Measurements from ENCODE around the gene PEG3. TPM values are rescaled to one million over a fixed set of nuclear protein-coding genes. Genes with fewer than 3 reads are reported as not detected.

The PEG3 gene
- total and polyA plus RNA-seq, 2 donors (not counting 1 experiment from before 2014, with no cell fraction given): 0.01 TPM; not detected in 1

DNA sequence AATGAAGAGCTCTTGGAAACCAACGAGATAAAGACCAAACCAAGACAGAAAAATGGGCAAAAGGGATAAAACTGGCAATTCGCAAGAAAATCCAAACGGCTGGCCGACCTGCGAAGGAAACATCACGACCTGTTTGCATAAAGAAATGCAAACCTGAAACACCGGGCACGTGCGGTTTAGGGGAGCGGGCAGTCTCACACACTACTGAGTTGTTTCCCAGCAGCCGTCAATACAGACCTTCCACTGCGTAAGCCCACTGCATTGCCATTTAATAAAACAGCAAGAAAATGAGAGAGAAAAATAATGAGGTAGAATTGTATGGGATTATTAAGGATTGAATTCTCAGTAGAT is 642 bp upstream of the PEG3 start:
- Histone ChIP-seq H3K27ac (ENCODE audit: low read length in 2 of 2) (no peak overlapping the region), H3K9ac (ENCODE audit: low read length) (no peak overlapping the region), H3K9me3 (ENCODE audit: control extremely low read depth in 1 of 3, control insufficient read depth in 2 of 3, insufficient read depth in 1 of 3, low read length in 2 of 3) (peaks cover 0 to 44% (median 17%) of the 10 kb centered on the region in 3 donors), H3K27me3 (replicated peaks in 1 of 4; ENCODE audit: control extremely low read depth in 1 of 4, control insufficient read depth in 3 of 4, insufficient read depth in 4 of 4, low read length in 3 of 4) (peaks cover 0 to 37% (median 6%) of the 10 kb centered on the region in 4 experiments), H4K20me1 (ENCODE audit: control insufficient read depth, insufficient read depth, low read length, poor library complexity, severe bottlenecking) (no peaks in the 10 kb centered on the region), H3K4me3 (ENCODE audit: control extremely low read depth in 1 of 5, extremely low read depth in 1 of 5, insufficient read depth in 1 of 5, low read depth in 2 of 5, low read length in 4 of 5) (no peak overlapping the region), H3K79me2 (ENCODE audit: control insufficient read depth, insufficient read depth, low read length) (no peaks in the 10 kb centered on the region), H2AFZ (ENCODE audit: insufficient read depth, low read depth, low read length, poor library complexity, severe bottlenecking) (no peak overlapping the region), H3K4me1 (ENCODE audit: control insufficient read depth in 2 of 2, insufficient read depth in 2 of 2, low read length in 2 of 2) (peaks cover 0 to 10% of the 10 kb centered on the region in 2 donors), H3K4me2 (replicated peaks; ENCODE audit: low read depth, low read length, poor library complexity, severe bottlenecking) (no peak overlapping the region), H3K36me3 (replicated peaks in 1 of 2; ENCODE audit: control extremely low read depth in 1 of 2, control insufficient read depth in 1 of 2, extremely low read depth in 1 of 2, insufficient read depth in 2 of 2, low read length in 1 of 2) (no peaks in the 10 kb centered on the region)
- intact Hi-C loops (cut with micrococcal nuclease): no loop called here
- H3K27ac Mint-ChIP-seq: no peak overlapping the region
- ATAC-seq (ENCODE audit: low read depth) (no peak), DNase-seq (no peak)
- H3K4me3 Mint-ChIP-seq: no peak overlapping the region
- peaks cover 13% of the 10 kb centered on the region for H3K27me3 Mint-ChIP-seq
- CTCF ChIA-PET: no interaction called here
- 64% methylated on average over 10 of the region's 12 CpGs for WGBS (ENCODE audit: insufficient coverage)
- H3K9me3 Mint-ChIP-seq (ENCODE audit: insufficient read depth): peaks cover 6% of the 10 kb centered on the region
- TF ChIP-seq, protein P1, sequence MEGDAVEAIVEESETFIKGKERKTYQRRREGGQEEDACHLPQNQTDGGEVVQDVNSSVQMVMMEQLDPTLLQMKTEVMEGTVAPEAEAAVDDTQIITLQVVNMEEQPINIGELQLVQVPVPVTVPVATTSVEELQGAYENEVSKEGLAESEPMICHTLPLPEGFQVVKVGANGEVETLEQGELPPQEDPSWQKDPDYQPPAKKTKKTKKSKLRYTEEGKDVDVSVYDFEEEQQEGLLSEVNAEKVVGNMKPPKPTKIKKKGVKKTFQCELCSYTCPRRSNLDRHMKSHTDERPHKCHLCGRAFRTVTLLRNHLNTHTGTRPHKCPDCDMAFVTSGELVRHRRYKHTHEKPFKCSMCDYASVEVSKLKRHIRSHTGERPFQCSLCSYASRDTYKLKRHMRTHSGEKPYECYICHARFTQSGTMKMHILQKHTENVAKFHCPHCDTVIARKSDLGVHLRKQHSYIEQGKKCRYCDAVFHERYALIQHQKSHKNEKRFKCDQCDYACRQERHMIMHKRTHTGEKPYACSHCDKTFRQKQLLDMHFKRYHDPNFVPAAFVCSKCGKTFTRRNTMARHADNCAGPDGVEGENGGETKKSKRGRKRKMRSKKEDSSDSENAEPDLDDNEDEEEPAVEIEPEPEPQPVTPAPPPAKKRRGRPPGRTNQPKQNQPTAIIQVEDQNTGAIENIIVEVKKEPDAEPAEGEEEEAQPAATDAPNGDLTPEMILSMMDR (IDR thresholded peaks at IDR 0.05): no peak
- TF ChIP-seq EZH2 (IDR thresholded peaks at IDR 0.05; ENCODE audit: borderline replicate concordance, insufficient read depth, low read depth, low read length, poor library complexity, severe bottlenecking): no peak
- H3K4me1 Mint-ChIP-seq: no peaks in the 10 kb centered on the region
- POLR2A ChIA-PET: no interaction called here

DNA sequence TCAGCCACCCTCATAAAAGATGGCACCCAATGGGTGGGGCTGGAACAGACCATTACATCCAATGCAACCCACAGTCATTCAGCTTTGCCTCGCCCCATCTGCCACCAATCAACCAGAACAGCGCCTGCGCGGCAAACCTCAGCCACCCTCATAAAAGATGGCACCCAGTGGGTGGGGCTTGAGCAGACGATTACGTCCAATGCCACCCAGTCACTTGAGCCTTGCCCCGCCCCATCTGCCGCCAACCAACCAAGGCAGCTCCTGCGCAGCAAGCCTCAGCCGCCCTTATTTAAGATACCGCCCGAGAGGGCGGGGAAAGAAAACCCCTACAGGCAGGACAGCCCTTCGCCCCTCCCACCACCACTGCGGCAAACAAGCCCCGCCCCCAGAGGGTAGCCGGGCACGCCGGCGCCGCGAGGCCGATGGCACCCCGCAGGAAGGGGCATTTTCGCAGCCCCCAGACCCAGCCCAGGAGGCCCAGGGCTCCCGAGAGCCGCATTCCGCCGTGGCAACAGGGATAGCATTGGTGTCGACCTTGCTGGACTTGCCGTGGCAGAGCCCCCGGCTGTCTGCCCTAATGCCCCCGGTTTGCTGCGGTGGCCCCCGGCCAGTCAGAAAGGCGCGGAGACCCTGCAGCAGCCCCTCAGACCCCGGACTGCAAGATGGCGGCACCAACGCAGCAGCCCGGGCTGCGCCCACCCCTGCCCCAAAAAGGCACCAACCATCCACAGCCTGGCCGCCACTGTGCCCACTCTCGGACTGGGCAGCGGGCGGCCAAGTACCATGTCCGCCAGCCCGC is 675 bp downstream of the PEG3 start:
- Histone ChIP-seq H4K20me1 (ENCODE audit: control insufficient read depth, insufficient read depth, low read length, poor library complexity, severe bottlenecking) (no peaks in the 10 kb centered on the region), H3K4me3 (ENCODE audit: control extremely low read depth in 1 of 5, extremely low read depth in 1 of 5, insufficient read depth in 1 of 5, low read depth in 2 of 5, low read length in 4 of 5) (no peak overlapping the region), H3K27ac (ENCODE audit: low read length in 2 of 2) (no peak overlapping the region), H3K36me3 (replicated peaks in 1 of 2; ENCODE audit: control extremely low read depth in 1 of 2, control insufficient read depth in 1 of 2, extremely low read depth in 1 of 2, insufficient read depth in 2 of 2, low read length in 1 of 2) (no peaks in the 10 kb centered on the region), H3K4me1 (ENCODE audit: control insufficient read depth in 2 of 2, insufficient read depth in 2 of 2, low read length in 2 of 2) (peaks cover 0 to 10% of the 10 kb centered on the region in 2 donors), H2AFZ (ENCODE audit: insufficient read depth, low read depth, low read length, poor library complexity, severe bottlenecking) (no peak overlapping the region), H3K9me3 (ENCODE audit: control extremely low read depth in 1 of 3, control insufficient read depth in 2 of 3, insufficient read depth in 1 of 3, low read length in 2 of 3) (peaks cover 0 to 46% (median 17%) of the 10 kb centered on the region in 3 donors), H3K9ac (ENCODE audit: low read length) (no peak overlapping the region), H3K4me2 (replicated peaks; ENCODE audit: low read depth, low read length, poor library complexity, severe bottlenecking) (no peak overlapping the region), H3K79me2 (ENCODE audit: control insufficient read depth, insufficient read depth, low read length) (no peaks in the 10 kb centered on the region), H3K27me3 (replicated peaks in 1 of 4; ENCODE audit: control extremely low read depth in 1 of 4, control insufficient read depth in 3 of 4, insufficient read depth in 4 of 4, low read length in 3 of 4) (peaks cover 0 to 37% (median 6%) of the 10 kb centered on the region in 4 experiments)
- H3K4me3 Mint-ChIP-seq: no peak overlapping the region
- H3K9me3 Mint-ChIP-seq (ENCODE audit: insufficient read depth): peaks cover 15% of the 10 kb centered on the region
- TF ChIP-seq, protein P1 (IDR thresholded peaks at IDR 0.05): no peak
- intact Hi-C loops (cut with micrococcal nuclease): no loop called here
- H3K4me1 Mint-ChIP-seq: no peaks in the 10 kb centered on the region
- 53% methylated on average over 47 of the region's 48 CpGs for WGBS (ENCODE audit: insufficient coverage)
- ChIA-PET POLR2A (no interaction called here), CTCF (no interaction called here)
- ATAC-seq (ENCODE audit: low read depth): peak; percentile 15
- peaks cover 17% of the 10 kb centered on the region for H3K27me3 Mint-ChIP-seq
- DNase-seq: no peak
- no peak overlapping the region for H3K27ac Mint-ChIP-seq

Measured in B cell (primary cell).